NOMO-1 (cell line): ENCODE measurements around the gene PSMD5.
"Not testable (repeated sequence)": the region's sequence is repeated elsewhere in the genome, so short reads cannot be mapped to it uniquely, and the experiment has no call there.

Experiments
- DNase-seq, 2 experiments: peaks; one replicate each; lab custom pipeline; 2025; ENCODE audit not compliant: unreplicated experiment in 2 of 2; lab: John Stamatoyannopoulos, UW

PSMD5 gene

GRCh38 chr9:120818595-120818994 lies 24.1 kb downstream of the PSMD5 start:
- DNase-seq: no peak

GRCh38 chr9:120815075-120815474 lies 27.6 kb downstream of the PSMD5 start:
- DNase-seq: no peak

- no peak for DNase-seq
Measured at GRCh38 chr9:120808931-120809330, 33.8 kb downstream of the PSMD5 start.

- DNase-seq: no peak
Measured at GRCh38 chr9:120807607-120808379, 34.9 kb downstream of the PSMD5 start.

GRCh38 chr9:120804784-120805363 lies 37.8 kb downstream of the PSMD5 start:
- not testable (repeated sequence) for DNase-seq

- no peak for DNase-seq
Measured at GRCh38 chr9:120801441-120801840, 41.3 kb downstream of the PSMD5 start.

- peak; percentile 70 to 81 for DNase-seq
Measured at GRCh38 chr9:120792898-120793765, 49.6 kb downstream of the PSMD5 start, which contains the start of gene FBXW2. FBXW2 (minus strand) TSS chr9:120793416; CDS start chr9:120788258, 5,158 bp downstream.

- no peak for DNase-seq
Measured at GRCh38 chr9:120791161-120791560, 51.6 kb downstream of the PSMD5 start.

- DNase-seq: peak in 1 of 2 experiments; percentile 9
Measured at GRCh38 chr9:120787933-120788332, 54.8 kb downstream of the PSMD5 start.

- DNase-seq: peak; percentile 59 to 99
Measured at GRCh38 chr9:120783602-120784047, 59.1 kb downstream of the PSMD5 start.

GRCh38 chr9:120781236-120781635 lies 61.5 kb downstream of the PSMD5 start:
- no peak for DNase-seq

- DNase-seq: no peak
Measured at GRCh38 chr9:120780367-120780766, 62.4 kb downstream of the PSMD5 start.

GRCh38 chr9:120779227-120779626 lies 63.5 kb downstream of the PSMD5 start:
- no peak for DNase-seq

GRCh38 chr9:120778758-120779157 lies 64.0 kb downstream of the PSMD5 start:
- DNase-seq: peak in 1 of 2 experiments; percentile 19

- no peak for DNase-seq
Measured at GRCh38 chr9:120777229-120777628, 65.5 kb downstream of the PSMD5 start.

GRCh38 chr9:120776788-120777187 lies 65.9 kb downstream of the PSMD5 start:
- DNase-seq: no peak

GRCh38 chr9:120775859-120776258 lies 66.9 kb downstream of the PSMD5 start:
- no peak for DNase-seq

GRCh38 chr9:120774719-120775118 lies 68.0 kb downstream of the PSMD5 start:
- DNase-seq: no peak

GRCh38 chr9:120773256-120773655 lies 69.5 kb downstream of the PSMD5 start:
- no peak for DNase-seq

- DNase-seq: peak in 1 of 2 experiments; percentile 38
Measured at GRCh38 chr9:120770931-120771330, 71.8 kb downstream of the PSMD5 start.

GRCh38 chr9:120768886-120769285 lies 73.8 kb downstream of the PSMD5 start:
- DNase-seq: no peak
